K562 (cell line): ENCODE measurements around the gene SLC43A2. TPM values are rescaled to one million over a fixed set of nuclear protein-coding genes. Genes with fewer than 3 reads are reported as not detected.

Experiments used
- ETS1 ChIP-seq: conservative IDR thresholded peaks from 2 replicates; pipeline ENCODE4 v1.6.1; 2011; ENCODE audit warnings: low read depth, mild to moderate bottlenecking, low read length; ENCODE audit not compliant: control insufficient read depth
- FOXK2 ChIP-seq, 2 experiments: fragments of 450-650 bp; IDR thresholded peaks in 1 of 2; conservative IDR thresholded peaks in 1 of 2; 2 replicates each; pipeline ENCODE4 v1.6.1; 2016; ENCODE audit warnings: low read depth in 2 of 2, mild to moderate bottlenecking in 1 of 2
- GATA2 ChIP-seq: sonication (generic); formaldehyde crosslinking; IDR thresholded peaks from 2 replicates; pipeline ENCODE4 v1.4.0; 2020; ENCODE audit warnings: mild to moderate bottlenecking, missing genetic modification reagents
- HBP1 ChIP-seq: fragments of 450-650 bp; formaldehyde crosslinking; IDR thresholded peaks from 2 replicates; pipeline ENCODE4 v1.4.0; 2022; ENCODE audit warnings: missing genetic modification characterization
- L3MBTL2 ChIP-seq: fragments of 450-650 bp; IDR thresholded peaks from 2 replicates; pipeline ENCODE4 v1.6.1; 2016; ENCODE audit warnings: mild to moderate bottlenecking, moderate library complexity
- RBM17 ChIP-seq: fragments of 200-400 bp; formaldehyde crosslinking; IDR thresholded peaks from 2 replicates; pipeline ENCODE4 v1.6.1; 2017; ENCODE audit warnings: low read depth, mild to moderate bottlenecking, low read length, borderline replicate concordance
- XRCC4 ChIP-seq: IDR thresholded peaks from one replicate; pipeline ENCODE4 v1.6.1; 2011; ENCODE audit not compliant: insufficient read depth, insufficient read length; ENCODE audit errors: extremely low read depth
- ZBTB2 ChIP-seq: fragments of 450-650 bp; IDR thresholded peaks from 2 replicates; pipeline ENCODE4 v1.6.1; 2016; ENCODE audit warnings: antibody characterized with exemption
- ZHX1 ChIP-seq: fragments of 150-350 bp; conservative IDR thresholded peaks from 2 replicates; pipeline ENCODE4 v1.6.1; 2014; ENCODE audit warnings: low read length
- polyA plus RNA-seq, 8 experiments: library from polyadenylated mRNA; depleted of rRNA in 4 of 8; stranded (reverse) in 5 of 8; unstranded in 3 of 8; fragments of >200 nt; fragmentation: Nextera tagmentation in 2 of 8; fragmentation: Illumina TruSeq in 1 of 8; extraction: Ambion mirVana in 2 of 8; extraction: Trizol in 1 of 8; gene quantifications; 2 replicates each; pipeline versions ENCODE4 v1.2.1 to v1.2.3, GENCODE V29; 2011 to 2014; ENCODE audit warnings: inconsistent platforms in 1 of 8, missing spikeins in 1 of 8
- total RNA-seq, 7 experiments: library from RNA; depleted of rRNA in 6 of 7; stranded (reverse); fragments of >200 nt in 6 of 7; fragmentation: Illumina TruSeq in 2 of 7; extraction: Trizol in 2 of 7; gene quantifications; 2 replicates each; pipeline versions ENCODE4 v1.2.1 to v1.2.3, GENCODE V29; 2011 to 2021; ENCODE audit warnings: low replicate concordance in 1 of 7

Gene SLC43A2
- total and polyA plus RNA-seq, 9 of the 15 experiments (the other 6 are each of a cell fraction or from before 2014, with no cell fraction given), result 0.03 to 10.2 (median 3.6) TPM

GRCh38 chr17:1650731-1651558 is 22.3 kb upstream of the SLC43A2 start (continued):
- TF ChIP-seq ZHX1 (no peak), FOXK2 (conservative IDR thresholded peaks at IDR 0.05 in 1 of 2, IDR thresholded peaks at IDR 0.05 in 1 of 2; ENCODE audit: low read depth in 2 of 2) (no peak), XRCC4 (no peak), ZBTB2 (no peak), ETS1 (no peak), GATA2 (CRISPR knock-in tag) (no peak), RBM17 (no peak), HBP1 (no peak), L3MBTL2 (0 out of 2 replicates have a peak, but pooled peaks have one; percentile 11)
